GM18517 (cell line): ENCODE measurements around the gene WDFY4.

ENCODE experiments used
- ATAC-seq: cut with Tn5 transposase; IDR thresholded peaks from one replicate; pipeline ENCODE4 v1.9.1; 2021; ENCODE audit warnings: mild to moderate bottlenecking, moderate library complexity; ENCODE audit not compliant: unreplicated experiment

The WDFY4 gene

DNA sequence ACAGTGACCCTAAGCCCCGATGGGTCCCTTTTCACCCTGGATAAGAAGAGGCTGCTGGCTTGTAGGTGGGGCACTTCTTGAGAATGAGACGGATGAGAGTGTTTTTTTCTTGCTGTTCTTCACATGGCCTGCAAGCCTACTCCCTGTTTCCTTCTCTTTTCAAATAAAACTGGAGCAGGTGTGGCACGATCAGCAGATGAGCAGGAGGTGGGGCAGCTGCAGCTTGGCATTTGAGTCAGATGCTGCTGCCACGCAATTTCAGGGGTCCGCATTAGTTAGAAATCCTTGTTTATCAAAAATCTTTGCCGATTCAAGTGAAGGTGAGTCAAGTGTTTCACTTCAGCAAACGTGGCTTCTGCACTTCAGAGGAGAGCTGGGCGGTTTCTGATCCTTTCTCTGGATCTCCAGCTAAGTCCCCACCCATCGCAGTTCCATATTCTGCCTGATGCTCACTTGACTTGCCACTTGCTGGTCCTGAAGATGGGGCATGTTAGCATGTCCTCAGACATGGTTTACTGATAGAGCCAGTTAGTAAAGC is 20.8 kb downstream of the WDFY4 start:
- no peak for ATAC-seq

DNA sequence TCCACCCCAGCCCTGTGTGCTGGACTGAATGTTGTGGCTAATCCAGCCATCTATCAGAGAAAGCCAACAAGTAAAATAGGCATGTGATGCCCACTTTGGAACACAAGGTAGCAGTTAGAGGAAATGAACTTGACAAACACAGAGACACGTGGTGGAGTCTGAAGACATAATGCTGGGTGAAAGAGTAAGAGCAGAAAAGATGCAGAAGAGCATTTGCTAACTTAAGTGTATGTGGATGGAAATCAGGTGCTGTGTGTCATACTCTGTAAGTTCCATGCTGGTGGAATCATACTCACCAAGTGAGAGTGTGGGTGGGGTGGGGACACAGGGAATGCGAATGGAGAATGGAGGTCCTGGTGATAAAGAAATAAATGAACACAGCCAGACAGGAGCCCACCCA is 22.8 kb downstream of the WDFY4 start:
- ATAC-seq, result no peak

DNA sequence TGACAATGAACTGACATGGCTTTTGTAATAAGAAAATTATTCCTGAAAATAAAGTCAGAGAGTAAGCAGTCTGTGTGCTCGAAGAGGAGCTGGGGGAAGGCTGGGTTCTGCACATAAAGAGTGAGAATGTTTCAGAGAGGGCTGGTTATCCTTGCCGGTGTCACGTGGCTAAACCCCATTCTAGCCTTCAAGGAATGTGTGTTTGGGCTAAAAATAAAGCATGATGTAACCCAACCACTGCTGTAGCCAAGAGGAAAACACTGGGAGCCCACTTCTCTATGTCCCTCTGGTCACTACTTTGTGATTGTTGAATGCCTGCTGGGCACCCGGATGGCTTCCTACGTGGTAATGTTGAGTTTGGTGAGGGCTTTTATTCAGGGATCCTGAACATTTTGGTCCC is 23.5 kb downstream of the WDFY4 start:
- no peak for ATAC-seq

DNA sequence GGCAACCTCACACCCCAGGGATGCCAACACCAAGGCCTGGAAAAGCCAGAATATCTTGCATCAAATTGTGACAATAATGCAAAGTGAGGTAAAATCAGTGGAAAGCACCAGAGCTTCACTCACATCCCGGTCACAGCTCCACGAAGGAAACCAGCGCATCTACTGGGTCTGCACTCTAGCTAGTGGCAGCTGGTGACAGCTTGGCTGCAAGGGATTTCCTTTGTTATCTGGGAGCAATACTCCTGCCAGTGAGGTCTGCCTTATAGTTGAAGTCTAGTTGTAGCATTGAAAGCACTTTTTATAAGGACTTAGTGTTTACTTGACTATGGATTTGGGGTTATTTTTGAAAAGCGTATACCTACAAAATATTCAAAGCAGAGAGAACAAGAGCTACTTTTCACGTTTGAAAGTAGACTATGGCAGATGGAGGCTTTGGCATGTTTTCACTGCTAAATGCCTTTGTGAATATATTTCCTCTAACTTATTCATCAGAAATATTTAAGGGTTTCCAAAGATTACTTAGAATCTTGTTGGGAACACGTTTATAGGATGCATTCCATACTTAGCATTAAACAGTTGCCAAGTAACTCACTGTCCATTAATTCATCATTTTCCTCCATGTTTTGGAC is 26.1 kb downstream of the WDFY4 start:
- ATAC-seq, result no peak

DNA sequence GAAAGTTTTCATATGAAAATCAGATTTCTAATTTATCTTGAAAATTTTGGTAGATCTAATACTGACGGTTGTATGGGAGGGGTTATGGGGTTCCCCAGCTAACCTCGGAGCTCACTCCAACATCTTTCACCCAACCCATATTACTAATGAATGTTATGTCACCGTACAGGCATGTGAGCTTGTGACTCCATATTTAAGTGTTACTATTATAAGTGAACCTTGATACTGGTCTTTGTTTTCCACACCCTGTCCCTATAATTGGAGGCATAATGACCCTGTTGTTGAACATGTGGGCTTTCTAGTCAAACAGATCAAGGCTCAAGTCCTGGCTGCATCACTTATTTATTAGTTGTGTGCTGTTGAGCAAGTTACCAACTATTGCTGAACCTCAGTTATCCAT is 27.2 kb downstream of the WDFY4 start:
- no peak for ATAC-seq

DNA sequence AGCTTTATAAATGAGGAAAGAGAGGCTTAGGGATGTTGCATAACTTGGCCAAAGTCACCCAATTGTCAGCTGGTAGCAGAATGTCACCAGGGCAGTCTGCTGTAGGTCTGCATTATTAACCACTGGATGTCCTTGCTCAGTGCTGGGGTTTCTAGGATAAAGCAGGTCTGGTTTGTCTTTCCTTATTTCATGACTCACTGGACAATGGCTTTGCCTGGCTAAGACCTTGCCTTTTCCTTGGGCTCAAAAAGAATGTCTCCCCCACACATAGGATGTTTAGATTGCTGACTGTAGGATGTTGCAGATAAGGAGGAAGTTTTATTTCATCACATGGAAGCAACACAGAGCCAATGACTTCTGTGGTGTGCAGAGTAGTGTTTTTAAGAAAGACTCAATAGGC is 29.4 kb downstream of the WDFY4 start:
- no peak for ATAC-seq

DNA sequence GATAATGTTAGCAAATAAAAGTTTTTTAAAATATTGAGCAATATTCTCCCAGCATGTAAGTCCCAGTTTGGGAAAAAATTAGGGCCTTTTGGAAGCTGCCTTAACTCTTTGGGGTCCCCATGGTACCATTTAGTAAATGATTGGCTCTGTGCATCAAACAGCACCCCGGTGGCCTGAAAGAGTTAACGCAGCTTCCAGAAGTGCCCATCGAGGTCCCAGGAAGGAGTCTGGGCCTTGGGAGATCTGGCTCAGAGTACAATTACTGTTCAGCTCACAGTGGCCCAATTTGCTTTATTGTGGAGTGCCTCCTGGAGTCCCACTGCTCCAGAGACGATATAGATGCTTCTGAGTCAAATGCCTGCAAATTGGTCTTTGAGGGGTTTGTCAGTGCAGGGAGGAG is 31.7 kb downstream of the WDFY4 start:
- ATAC-seq, result no peak

DNA sequence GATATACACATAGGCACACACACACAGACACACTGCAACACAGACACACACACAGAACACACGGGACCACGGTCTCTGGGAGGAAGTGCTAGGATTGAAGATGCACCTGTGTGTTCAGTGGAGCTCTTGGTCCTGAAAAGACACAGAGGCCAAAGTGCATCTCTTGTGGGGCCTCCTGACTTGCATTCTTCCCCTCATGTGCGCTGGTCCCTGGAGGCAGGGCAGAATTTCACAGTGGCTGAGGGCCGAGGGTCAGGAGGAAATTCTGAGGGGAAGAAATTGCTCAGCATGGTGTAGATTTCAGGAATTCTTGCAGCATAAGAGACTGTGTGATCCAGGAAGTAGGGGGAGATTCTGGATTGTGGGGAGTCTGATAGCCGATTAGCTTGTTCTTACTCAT is 35.9 kb downstream of the WDFY4 start:
- no peak for ATAC-seq

DNA sequence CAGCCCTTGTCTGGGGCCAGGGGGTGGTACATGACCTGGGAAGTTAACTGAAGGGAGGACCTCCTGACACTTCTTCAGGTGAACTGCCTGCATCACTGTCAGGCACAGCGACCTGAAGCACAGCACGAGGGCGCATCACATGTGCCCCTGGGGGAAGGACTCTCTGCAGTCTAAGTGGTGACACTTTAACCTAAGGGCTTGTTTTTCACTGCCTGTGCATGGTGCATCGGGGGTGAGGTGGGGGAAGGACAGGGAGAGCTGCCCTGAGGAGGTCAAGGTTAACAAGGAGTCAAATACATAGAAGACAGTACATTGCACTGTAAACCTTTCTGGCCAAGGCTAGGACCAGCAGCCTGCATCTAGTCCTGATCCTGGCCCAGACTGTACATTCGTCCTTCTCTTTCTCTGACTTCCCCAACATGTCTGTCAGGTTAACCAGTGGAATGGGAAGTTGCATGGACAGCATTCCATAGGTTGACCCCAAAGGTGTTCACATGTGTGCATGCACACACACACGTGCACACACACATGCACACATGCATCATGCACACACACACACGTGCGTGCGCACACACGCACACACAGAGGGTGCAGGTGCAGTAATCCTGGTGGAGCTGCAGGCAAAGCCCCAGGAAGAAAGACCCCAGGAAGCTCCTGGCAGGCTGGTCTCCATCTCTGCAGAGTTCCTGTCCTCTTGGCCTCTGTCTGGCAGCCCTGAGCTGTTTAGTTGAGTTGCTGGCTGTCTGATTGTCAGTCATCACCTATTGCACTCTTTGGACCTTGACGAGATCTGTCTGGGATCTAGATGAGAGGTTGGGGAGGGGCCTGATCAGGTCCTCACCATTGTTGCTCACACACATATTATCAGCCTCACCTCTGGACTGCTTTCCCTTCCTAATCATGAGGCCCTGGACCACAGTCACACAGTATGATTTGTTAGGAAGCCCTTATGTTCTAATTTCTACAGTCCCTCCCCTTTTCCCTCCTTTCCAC is 37.8 kb downstream of the WDFY4 start:
- ATAC-seq, result no peak

DNA sequence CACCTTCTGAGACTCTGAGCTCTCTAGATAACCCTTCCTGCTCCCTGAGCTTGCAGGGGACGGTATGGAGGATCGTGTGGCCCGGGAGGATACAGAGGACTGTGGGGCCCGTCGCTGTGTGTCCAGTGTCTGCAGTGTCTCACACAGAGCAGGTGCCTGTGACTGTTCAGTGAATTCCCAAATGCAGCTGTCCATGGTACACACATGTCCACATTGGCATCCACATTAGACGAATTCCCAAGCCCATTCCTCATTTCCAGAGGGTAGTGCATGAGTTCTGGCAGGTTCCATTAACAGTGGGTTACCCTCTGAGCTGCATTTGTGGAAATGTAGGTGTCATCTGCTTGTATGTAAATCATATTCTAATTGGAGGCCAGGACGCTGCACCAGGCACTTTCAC is 39.5 kb downstream of the WDFY4 start:
- no peak for ATAC-seq

DNA sequence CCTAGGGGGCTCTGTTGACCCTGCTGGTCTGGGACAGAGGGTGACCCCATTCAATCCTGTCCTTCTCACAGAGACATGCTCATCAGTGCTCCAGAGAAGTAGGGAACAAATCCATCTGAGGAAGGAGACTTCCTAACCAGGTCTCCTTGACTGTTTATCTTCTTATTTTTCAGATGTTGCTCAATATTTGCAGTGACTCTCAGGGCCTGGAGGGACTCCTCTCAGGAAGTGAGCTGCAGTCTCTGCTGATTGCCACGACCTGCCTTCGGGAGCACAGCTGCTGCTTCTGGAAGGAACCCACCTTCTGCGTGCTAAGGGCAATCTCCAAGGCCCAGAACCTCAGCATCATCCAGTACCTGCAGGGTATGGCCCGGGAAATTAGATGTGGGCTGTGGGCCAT is 41.0 kb downstream of the WDFY4 start:
- no peak for ATAC-seq

DNA sequence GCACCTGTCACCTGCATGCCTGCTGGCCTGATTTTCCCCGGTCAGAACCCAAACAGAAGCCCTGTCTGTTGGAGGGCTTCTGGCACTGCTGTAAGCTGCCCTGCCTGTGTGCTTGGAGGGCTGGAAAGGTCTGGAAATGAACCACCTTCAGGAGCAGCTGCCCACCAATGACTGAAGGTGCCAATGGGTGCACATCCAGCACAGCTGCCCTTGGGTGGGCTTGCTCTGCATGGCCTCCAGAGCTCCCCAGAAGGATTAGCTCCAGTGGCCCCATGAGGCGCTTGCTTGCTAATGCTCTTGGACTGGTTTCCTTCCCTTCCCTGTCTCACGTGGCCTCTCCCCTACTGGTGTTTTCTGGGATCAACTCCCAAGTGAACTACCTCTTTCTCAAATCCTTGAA is 43.2 kb downstream of the WDFY4 start:
- ATAC-seq, result no peak

DNA sequence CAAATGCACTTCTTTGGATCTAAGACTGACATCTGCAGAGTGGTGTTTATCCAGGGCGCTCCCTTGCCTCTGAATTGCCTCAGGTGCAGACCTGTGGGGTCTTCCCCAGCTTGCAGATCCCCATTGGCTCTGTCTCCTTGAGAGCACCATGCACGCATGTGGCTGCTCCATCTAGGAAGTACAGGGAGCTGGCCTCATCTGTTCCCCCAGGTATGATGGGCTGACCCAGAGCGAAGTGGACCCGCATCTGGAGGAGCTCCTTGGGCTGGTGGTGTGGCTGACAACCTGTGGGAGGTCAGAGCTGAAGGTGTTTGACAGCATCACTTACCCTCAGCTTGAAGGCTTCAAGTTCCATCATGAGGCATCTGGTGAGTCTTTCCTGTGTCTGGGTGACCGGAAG is 44.5 kb downstream of the WDFY4 start:
- ATAC-seq, result no peak

DNA sequence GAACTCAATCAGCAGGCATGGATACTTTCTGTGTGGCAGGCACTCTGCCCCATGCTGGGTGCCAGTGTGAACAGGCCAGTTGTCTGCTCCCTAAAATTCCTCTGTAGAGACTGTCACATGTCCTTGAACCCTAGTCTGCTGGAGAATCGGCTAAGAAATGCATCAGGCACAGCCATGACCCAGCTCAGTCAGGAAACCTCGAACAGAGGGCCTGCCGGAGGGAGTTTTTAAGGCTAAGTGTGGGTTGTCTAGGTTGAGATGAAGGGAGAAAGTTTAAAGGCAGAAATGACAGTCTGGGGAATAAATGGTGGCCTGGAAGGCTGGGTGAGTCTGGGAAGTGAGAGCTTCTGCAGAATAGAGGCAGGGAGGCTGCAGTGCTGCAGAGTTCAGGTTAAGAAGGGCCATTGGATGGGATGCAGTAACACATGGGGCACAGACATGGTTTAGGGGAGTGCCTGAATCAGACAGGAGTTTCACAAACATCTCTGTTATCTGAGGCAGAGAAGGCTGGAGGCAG is 45.3 kb downstream of the WDFY4 start:
- ATAC-seq, result no peak

DNA sequence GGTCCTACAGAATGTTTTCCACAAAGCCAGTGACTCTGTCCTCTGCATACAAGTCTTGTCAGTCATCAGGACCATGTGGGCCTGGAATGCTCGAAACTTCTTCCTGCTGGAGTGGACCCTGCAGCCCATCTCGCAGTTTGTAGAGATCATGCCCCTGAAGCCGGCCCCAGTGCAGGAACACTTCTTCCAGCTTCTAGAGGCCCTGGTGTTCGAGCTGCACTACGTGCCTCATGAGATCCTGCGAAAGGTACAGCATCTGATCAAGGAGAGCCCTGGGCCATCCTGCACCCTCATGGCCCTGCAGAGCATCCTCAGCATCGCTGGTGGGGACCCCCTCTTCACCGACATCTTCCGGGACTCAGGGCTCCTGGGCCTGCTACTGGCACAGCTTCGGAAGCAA is 46.5 kb downstream of the WDFY4 start:
- no peak for ATAC-seq

DNA sequence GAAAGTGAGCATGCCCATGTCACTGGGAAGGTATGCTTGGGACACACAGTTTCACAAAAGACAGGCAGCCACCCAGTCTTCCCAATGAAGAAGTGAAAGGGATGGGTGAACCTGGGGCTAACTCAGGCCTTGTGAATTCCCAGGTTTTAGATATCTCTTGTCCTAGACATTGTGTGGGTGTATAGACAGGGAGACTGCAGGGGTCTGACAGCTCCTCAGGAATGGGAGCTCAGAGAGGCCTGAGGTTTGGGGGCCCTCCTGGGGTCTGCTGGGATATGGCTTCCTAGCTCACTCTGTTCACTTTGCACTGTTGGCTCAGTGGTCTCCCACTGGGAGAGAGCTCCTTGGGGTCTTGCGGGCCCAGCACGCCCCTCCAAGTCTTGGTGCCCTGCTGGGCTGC is 47.0 kb downstream of the WDFY4 start:
- no peak for ATAC-seq

DNA sequence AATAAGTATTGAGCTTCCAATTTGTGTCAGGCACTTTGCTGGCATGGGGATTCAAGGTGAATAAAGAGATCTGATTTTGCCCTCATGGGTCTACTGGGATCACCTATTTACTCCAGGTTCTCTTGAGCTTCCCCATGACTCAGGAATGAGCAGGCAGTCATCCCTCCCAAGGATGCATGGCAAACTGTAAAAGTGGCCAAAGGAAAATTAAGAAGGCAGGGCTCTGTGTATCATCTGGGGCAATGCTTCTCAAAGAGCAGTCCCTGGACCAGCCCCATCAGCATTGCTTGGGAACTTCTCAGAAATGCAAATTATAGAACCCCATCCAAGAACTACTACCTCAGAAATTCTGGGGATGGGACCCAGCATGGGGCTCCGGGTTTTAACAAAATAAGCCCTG is 48.7 kb downstream of the WDFY4 start:
- ATAC-seq, result no peak

DNA sequence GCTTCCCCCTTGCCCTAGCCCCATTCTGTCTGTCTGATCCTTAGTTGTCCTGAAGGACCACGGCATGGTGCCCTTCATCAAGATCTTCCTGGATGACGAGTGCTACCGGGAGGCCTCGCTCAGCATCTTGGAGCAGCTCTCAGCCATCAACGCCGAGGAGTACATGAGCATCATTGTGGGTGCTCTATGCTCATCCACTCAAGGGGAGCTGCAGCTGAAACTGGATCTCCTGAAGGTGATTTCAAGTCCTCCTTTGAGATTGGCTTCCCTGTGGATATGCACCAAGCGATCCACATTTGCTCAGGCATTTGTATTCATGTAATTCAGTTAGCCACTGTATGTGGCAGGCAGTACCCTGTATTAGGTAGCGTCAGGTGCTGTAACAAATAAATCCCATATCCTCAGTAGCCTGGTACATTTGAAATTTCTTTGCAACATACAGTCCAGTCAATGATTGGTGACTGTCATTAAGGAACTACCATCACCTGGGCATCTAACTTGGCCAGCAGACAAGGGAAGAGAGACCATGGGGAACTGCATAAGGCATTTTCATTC is 51.2 kb downstream of the WDFY4 start:
- ATAC-seq, result no peak

DNA sequence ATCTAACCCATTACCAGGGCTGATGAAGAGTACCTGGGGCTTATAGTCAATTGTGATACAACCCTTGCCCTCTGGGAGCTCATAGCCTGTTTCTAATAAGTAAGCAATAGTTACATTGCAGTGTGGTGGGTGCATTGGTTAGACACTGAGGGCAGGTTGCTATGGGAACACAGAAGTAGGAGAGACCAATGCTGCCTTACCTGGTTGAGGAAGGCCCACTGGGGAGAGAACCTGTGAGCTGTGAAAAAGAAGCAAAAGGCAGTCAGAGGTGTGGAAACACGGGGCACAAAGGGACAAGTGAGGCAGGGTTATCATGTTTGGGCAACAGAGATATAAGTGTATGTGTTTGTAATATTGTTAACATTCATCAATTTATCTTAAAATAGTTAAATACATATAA is 51.9 kb downstream of the WDFY4 start:
- no peak for ATAC-seq

DNA sequence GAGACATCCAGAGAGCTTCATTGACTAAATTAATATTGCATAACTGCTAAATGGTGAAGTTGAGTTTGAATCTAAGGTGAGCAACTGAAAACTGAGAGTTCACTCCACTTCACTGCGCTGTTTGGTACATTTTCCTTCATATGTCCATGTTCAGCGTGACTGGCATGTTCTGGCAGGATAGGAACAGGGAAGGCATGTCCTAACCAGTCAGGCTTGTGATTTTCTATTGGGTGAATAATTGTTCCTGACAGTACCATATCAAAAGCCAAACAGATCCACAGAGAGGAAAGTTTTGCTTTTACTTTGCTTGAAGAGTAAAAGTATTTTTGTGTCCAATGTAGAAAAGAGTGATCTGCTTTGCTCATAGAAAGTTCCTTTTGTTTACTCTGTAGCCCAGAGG is 53.2 kb downstream of the WDFY4 start:
- ATAC-seq, result no peak

DNA sequence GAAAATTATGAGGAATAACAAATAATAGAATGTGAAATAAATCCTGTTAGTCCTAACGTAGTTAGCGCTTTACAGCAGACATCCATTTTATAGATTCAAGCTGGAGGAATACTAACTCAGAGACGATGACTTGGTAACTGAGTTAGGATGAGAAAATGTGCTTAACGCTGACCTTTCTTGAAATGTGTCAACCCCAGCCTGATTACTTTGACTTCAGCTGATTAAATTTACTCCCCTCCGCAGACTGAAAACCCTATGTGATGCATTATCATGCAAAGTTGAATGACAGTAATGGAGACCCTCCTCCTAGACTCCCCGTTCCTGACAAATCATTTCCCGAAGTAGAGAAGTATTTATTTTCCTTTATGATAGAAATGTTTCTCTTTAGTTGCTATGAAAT is 54.5 kb downstream of the WDFY4 start:
- ATAC-seq, result no peak
